ENCODE measurements around the gene C4orf50.

- TF ChIP-seq CTCF (IDR thresholded peaks at IDR 0.05) (no peak), POLR2A (IDR thresholded peaks at IDR 0.05) (no peak)
These were observed 86.1 kb downstream of the C4orf50 start for GRCh38 chr4:5932035-5932568.
